ENCODE measurements around the gene SDF4. TPM values are rescaled to one million over a fixed set of nuclear protein-coding genes. Genes with fewer than 3 reads are reported as not detected.

Gene SDF4
- total and polyA plus RNA-seq, 2 experiments from 2014 or later = 45.0 to 62.6 TPM

- no peak for TF ChIP-seq CTCF (conservative IDR thresholded peaks at IDR 0.05; ENCODE audit: low read depth in 2 of 2)
- TF ChIP-seq EZH2phosphoT487 (IDR thresholded peaks at IDR 0.05; ENCODE audit: unreplicated experiment) = no peak
- TF ChIP-seq NANOG (IDR thresholded peaks at IDR 0.05; ENCODE audit: borderline replicate concordance) = no peak
- TF ChIP-seq ZNF331 (CRISPR knock-in tag; IDR thresholded peaks at IDR 0.05; ENCODE audit: low read depth) = no peak
- no peak for TF ChIP-seq CREB1 (CRISPR knock-in tag; IDR thresholded peaks at IDR 0.05; ENCODE audit: low read depth)
- TF ChIP-seq REST (IDR thresholded peaks at IDR 0.05; ENCODE audit: unreplicated experiment) = no peak
Measured at GRCh38 chr1:1199961-1200875, 31.6 kb downstream of the SDF4 start (continued).

GRCh38 chr1:1199141-1199960 lies 32.5 kb downstream of the SDF4 start:
- peak; percentile 1 for DNase-seq (ENCODE audit: low spot score)

More at GRCh38 chr1:1199141-1199960, 32.5 kb downstream of the SDF4 start:
- Histone ChIP-seq H3K27ac (ENCODE audit: low read depth) (no peak overlapping the region), H3K4me2 (no peak overlapping the region), H3K4me1 (ENCODE audit: insufficient read depth) (no peaks in the 10 kb centered on the region), H3K36me3 (ENCODE audit: insufficient read depth) (no peaks in the 10 kb centered on the region), H4K20me1 (replicated peaks; ENCODE audit: insufficient read depth) (no peaks in the 10 kb centered on the region), H3K4me3 (no peak overlapping the region), H3F3A (replicated peaks; ENCODE audit: low read depth) (no peaks in the 10 kb centered on the region), H3K27me3 (ENCODE audit: insufficient read depth) (no peaks in the 10 kb centered on the region), H3K79me2 (replicated peaks; ENCODE audit: insufficient read depth) (no peaks in the 10 kb centered on the region), H2AFZ (no peak overlapping the region), H3K9me2 (ENCODE audit: insufficient read depth) (no peaks in the 10 kb centered on the region)
- Mint-ChIP-seq H3K36me3 (ENCODE audit: low read depth) (no peaks in the 10 kb centered on the region), H3K27me3 (ENCODE audit: insufficient read depth, low read depth, poor library complexity) (peaks cover 3% of the 10 kb centered on the region), H3K9me3 (peaks cover 14% of the 10 kb centered on the region), H3K4me1 (no peaks in the 10 kb centered on the region; the same call in 2 of the 3 replicates), H3K4me3 (no peak overlapping the region), H3K27ac (no peak overlapping the region)
- no peak for TF ChIP-seq EZH2phosphoT487 (IDR thresholded peaks at IDR 0.05; ENCODE audit: unreplicated experiment)
- no peak for TF ChIP-seq ZNF114 (CRISPR knock-in tag; IDR thresholded peaks at IDR 0.05)
- TF ChIP-seq ZNF331 (CRISPR knock-in tag; IDR thresholded peaks at IDR 0.05; ENCODE audit: low read depth) = no peak
- no peak for TF ChIP-seq ETS1 (IDR thresholded peaks at IDR 0.05)
- TF ChIP-seq STAT1 (IDR thresholded peaks at IDR 0.05; ENCODE audit: unreplicated experiment) = no peak
- TF ChIP-seq CREB1 (CRISPR knock-in tag; IDR thresholded peaks at IDR 0.05; ENCODE audit: low read depth) = no peak
- TF ChIP-seq CTCF (conservative IDR thresholded peaks at IDR 0.05; ENCODE audit: low read depth in 2 of 2) = no peak
- no peak for TF ChIP-seq REST (IDR thresholded peaks at IDR 0.05; ENCODE audit: unreplicated experiment)
- no peak for ATAC-seq
